H1 (cell line): ENCODE measurements around the gene PPP1R13B. TPM values are rescaled to one million over a fixed set of nuclear protein-coding genes. Genes with fewer than 3 reads are reported as not detected.

Source experiments
- CTCF ChIA-PET: fragments of 300-600 bp; sonication (Branson Sonifier 250); formaldehyde crosslinking; loops from one replicate; lab custom pipeline; 2021; ENCODE audit not compliant: partially characterized antibody; lab: Charles Lee
- POLR2A ChIA-PET: fragments of 300-600 bp; sonication (Branson Sonifier 250); formaldehyde crosslinking; loops from one replicate; lab custom pipeline; 2021; ENCODE audit warnings: inconsistent platforms; ENCODE audit not compliant: partially characterized antibody; lab: Charles Lee
- DNase-seq, 2 experiments: peaks; one replicate each; pipeline versions ENCODE4 v3.0.0 to v3.0.0-alpha.2; 2010 to 2022; ENCODE audit warnings: low spot score in 2 of 2, low read depth in 1 of 2, mixed read lengths in 1 of 2
- FAIRE-seq: peaks from 2 replicates; lab custom pipeline; 2011; peaks lifted over from hg19 to GRCh38; lab: Jason Lieb, UNC
- H2AFZ ChIP-seq: 2 replicates; pipeline ENCODE4 v1.8.1; 2012; ENCODE audit warnings: low read length, inconsistent platforms
- H2AK5ac ChIP-seq: 2 replicates; pipeline ENCODE4 v1.6.1; 2013; ENCODE audit warnings: low read depth, low read length
- H2BK120ac ChIP-seq: replicated peaks from 2 replicates; pipeline ENCODE3; 2013; ENCODE audit warnings: low read depth, low read length, inconsistent platforms
- H2BK12ac ChIP-seq: 2 replicates; pipeline ENCODE4 v1.6.1; 2013; ENCODE audit warnings: low read depth, low read length
- H2BK15ac ChIP-seq: 2 replicates; pipeline ENCODE4 v1.6.1; 2013; ENCODE audit warnings: low read length
- H2BK20ac ChIP-seq: 2 replicates; pipeline ENCODE4 v1.6.1; 2013; ENCODE audit warnings: low read length
- H2BK5ac ChIP-seq: 2 replicates; pipeline ENCODE4 v1.6.1; 2013; ENCODE audit warnings: low read depth, low read length
- H3K14ac ChIP-seq: 2 replicates; pipeline ENCODE4 v1.6.1; 2013; ENCODE audit warnings: inconsistent platforms; ENCODE audit not compliant: insufficient read length
- H3K18ac ChIP-seq: 2 replicates; pipeline ENCODE4 v1.6.1; 2013; ENCODE audit warnings: low read length; ENCODE audit errors: extremely low read depth
- H3K23ac ChIP-seq: 2 replicates; pipeline ENCODE4 v1.6.1; 2013; ENCODE audit warnings: inconsistent platforms; ENCODE audit not compliant: insufficient read length
- H3K23me2 ChIP-seq: 2 replicates; pipeline ENCODE4 v1.6.1; 2013; ENCODE audit warnings: low read depth, low read length
- H3K27ac ChIP-seq: 2 replicates; pipeline ENCODE4 v1.6.1; 2011; ENCODE audit warnings: low read depth, low read length, inconsistent platforms
- H3K27me3 ChIP-seq, 4 experiments: replicated peaks in 1 of 4; 1 replicate in 1 of 4; 2 replicates in 3 of 4; pipeline versions ENCODE4 v1.6.1 to v1.8.1; 2011 to 2013; ENCODE audit warnings: low read length in 3 of 4, mild to moderate bottlenecking in 3 of 4, inconsistent platforms in 2 of 4, mixed read lengths in 2 of 4, moderate library complexity in 1 of 4; ENCODE audit not compliant: control insufficient read depth in 3 of 4, insufficient read depth in 3 of 4; ENCODE audit errors: extremely low read depth in 1 of 4
- H3K36me3 ChIP-seq, 4 experiments: 2 replicates each; pipeline versions ENCODE4 v1.6.1 to v1.8.1; 2011 to 2013; ENCODE audit warnings: mild to moderate bottlenecking in 4 of 4, low read length in 3 of 4, moderate library complexity in 2 of 4, control low read depth in 1 of 4, inconsistent platforms in 1 of 4; ENCODE audit not compliant: insufficient read depth in 4 of 4, control insufficient read depth in 2 of 4
- H3K4ac ChIP-seq: replicated peaks from 2 replicates; pipeline ENCODE3; 2013; ENCODE audit warnings: low read length, low read depth, mixed read lengths, inconsistent platforms; ENCODE audit not compliant: insufficient read length
- H3K4me1 ChIP-seq, 4 experiments: replicated peaks in 1 of 4; 1 replicate in 1 of 4; 2 replicates in 3 of 4; pipeline versions ENCODE4 v1.6.1 to v1.8.1; 2011 to 2013; ENCODE audit warnings: low read length in 3 of 4, inconsistent platforms in 2 of 4, mixed read lengths in 1 of 4; ENCODE audit not compliant: insufficient read depth in 4 of 4, control insufficient read depth in 3 of 4
- H3K4me2 ChIP-seq, 2 experiments: 2 replicates each; pipeline versions ENCODE4 v1.6.1 to v1.8.1; 2011 to 2013; ENCODE audit warnings: low read depth in 2 of 2, low read length in 2 of 2, control low read depth in 1 of 2, inconsistent platforms in 1 of 2, mild to moderate bottlenecking in 1 of 2; ENCODE audit not compliant: insufficient read depth in 1 of 2
- H3K4me3 ChIP-seq, 4 experiments: fragments of 200-600, 300-600 bp in 1 of 4; sonication (generic), shearing (Covaris generic), sonication (Bioruptor Twin) in 1 of 4; 2 replicates each; pipeline versions ENCODE4 v1.5.1 to v1.8.1; 2011 to 2016; ENCODE audit warnings: low read length in 4 of 4, low read depth in 3 of 4, control low read depth in 2 of 4, inconsistent platforms in 2 of 4, mild to moderate bottlenecking in 2 of 4, mixed read lengths in 1 of 4, moderate library complexity in 1 of 4; ENCODE audit not compliant: insufficient read depth in 2 of 4; ENCODE audit errors: extremely low read depth in 1 of 4
- H3K56ac ChIP-seq: replicated peaks from 2 replicates; pipeline ENCODE3; 2013; ENCODE audit warnings: low read depth, mild to moderate bottlenecking, mixed read lengths, low read length, inconsistent platforms; ENCODE audit not compliant: insufficient read length
- H3K79me1 ChIP-seq: 2 replicates; pipeline ENCODE4 v1.6.1; 2013; ENCODE audit warnings: low read depth, low read length, control low read depth
- H3K79me2 ChIP-seq, 2 experiments: 2 replicates each; pipeline versions ENCODE4 v1.6.1 to v1.8.1; 2012 to 2013; ENCODE audit warnings: low read length in 2 of 2, mild to moderate bottlenecking in 2 of 2, inconsistent platforms in 1 of 2; ENCODE audit not compliant: insufficient read depth in 2 of 2, control insufficient read depth in 1 of 2
- H3K9ac ChIP-seq, 4 experiments: replicated peaks in 1 of 4; 1 replicate in 1 of 4; 2 replicates in 3 of 4; pipeline versions ENCODE4 v1.6.1 to v1.8.1; 2011 to 2013; ENCODE audit warnings: low read depth in 3 of 4, low read length in 3 of 4, control low read depth in 2 of 4, mild to moderate bottlenecking in 2 of 4, moderate library complexity in 2 of 4, inconsistent platforms in 1 of 4; ENCODE audit errors: extremely low read depth in 1 of 4
- H3K9me3 ChIP-seq, 2 experiments: 2 replicates each; pipeline versions ENCODE4 v1.6.1 to v1.8.1; 2012 to 2013; ENCODE audit warnings: mild to moderate bottlenecking in 2 of 2, moderate library complexity in 2 of 2, control low read depth in 1 of 2, inconsistent platforms in 1 of 2, low read depth in 1 of 2, low read length in 1 of 2, mixed read lengths in 1 of 2; ENCODE audit not compliant: insufficient read depth in 2 of 2
- H4K20me1 ChIP-seq, 2 experiments: replicated peaks in 1 of 2; 2 replicates each; pipeline versions ENCODE3 to v1.8.1; 2011 to 2013; ENCODE audit warnings: inconsistent platforms in 2 of 2, low read length in 2 of 2, mild to moderate bottlenecking in 1 of 2; ENCODE audit not compliant: insufficient read depth in 2 of 2, control insufficient read depth in 1 of 2
- H4K5ac ChIP-seq: 2 replicates; pipeline ENCODE4 v1.6.1; 2013; ENCODE audit warnings: low read length, low read depth, mixed read lengths, inconsistent platforms; ENCODE audit not compliant: insufficient read length
- H4K8ac ChIP-seq: 2 replicates; pipeline ENCODE4 v1.8.0; 2013; ENCODE audit warnings: mild to moderate bottlenecking, moderate library complexity, low read length, inconsistent platforms; ENCODE audit not compliant: insufficient read depth; ENCODE audit errors: extremely low read depth
- H4K91ac ChIP-seq: replicated peaks from 2 replicates; pipeline ENCODE3; 2013; ENCODE audit warnings: low read length, mixed read lengths, inconsistent platforms; ENCODE audit not compliant: insufficient read length
- E2F6 ChIP-seq: IDR thresholded peaks from 2 replicates; pipeline ENCODE4 v1.6.1; 2012; ENCODE audit warnings: inconsistent platforms
- EP300 ChIP-seq, 2 experiments: IDR thresholded peaks; 1 replicate in 1 of 2; 2 replicates in 1 of 2; pipeline ENCODE4 v1.6.1; 2011 to 2012; ENCODE audit warnings: low read depth in 2 of 2, low read length in 2 of 2, mild to moderate bottlenecking in 2 of 2, borderline replicate concordance in 1 of 2, inconsistent platforms in 1 of 2, moderate library complexity in 1 of 2
- HDAC2 ChIP-seq, 2 experiments: fragments of 300-600 bp in 1 of 2; sonication (generic) in 1 of 2; IDR thresholded peaks; 2 replicates each; pipeline ENCODE4 v1.6.1; 2011 to 2012; ENCODE audit warnings: low read depth in 2 of 2, low read length in 2 of 2, mild to moderate bottlenecking in 2 of 2, moderate library complexity in 2 of 2, borderline replicate concordance in 1 of 2, inconsistent platforms in 1 of 2
- KDM4A ChIP-seq: IDR thresholded peaks from one replicate; pipeline ENCODE4 v1.7.1; 2012; ENCODE audit warnings: low read depth, mild to moderate bottlenecking, moderate library complexity, low read length, inconsistent platforms; ENCODE audit not compliant: severe bottlenecking
- MAX ChIP-seq: IDR thresholded peaks from 2 replicates; pipeline ENCODE4 v1.6.1; 2012; ENCODE audit warnings: inconsistent platforms
- TEAD4 ChIP-seq: IDR thresholded peaks from 2 replicates; pipeline ENCODE4 v1.6.1; 2012; ENCODE audit warnings: low read depth, low read length, inconsistent platforms, mixed read lengths
- WGBS, 2 experiments: shearing (Covaris generic) in 1 of 2; methylation state at CpG; one replicate each; pipeline versions ENCODE4 v1.1.6 to v1.1.7; 2013 to 2015; ENCODE audit warnings: low lambda C conversion rate in 2 of 2, mixed read lengths in 2 of 2, inconsistent platforms in 1 of 2, low coverage in 1 of 2, missing lambda C conversion rate in 1 of 2; ENCODE audit not compliant: insufficient replicate concordance in 2 of 2, insufficient coverage in 1 of 2, insufficient read length in 1 of 2; ENCODE audit errors: extremely low coverage in 1 of 2, missing lambda C conversion rate in 1 of 2; 5-methylcytosine and 5-hydroxymethylcytosine counted together
- polyA plus RNA-seq, 7 experiments: library from polyadenylated mRNA; depleted of rRNA in 3 of 7; stranded (reverse) in 5 of 7; unstranded in 2 of 7; fragments of >200 nt in 5 of 7; fragments of 200-250 nt in 2 of 7; gene quantifications; 1 replicate in 5 of 7; 2 replicates in 1 of 7; 4 replicates in 1 of 7; pipeline versions ENCODE4 v1.2.1 to v1.2.3, GENCODE V29; 2011 to 2013; ENCODE audit warnings: missing spikeins in 2 of 7, mixed read lengths in 2 of 7
- total RNA-seq: library from RNA; stranded (reverse); fragmentation: NEBNext Ultra II Directional; extraction: Animal tissue kit (Norgen Biotek cat#: 25700); gene quantifications from 2 replicates; pipeline ENCODE4 v1.2.1, GENCODE V29; 2021

Gene PPP1R13B
- total and polyA plus RNA-seq, 2 of the 8 experiments (the other 6 are each of a cell fraction or from before 2014, with no cell fraction given): 2.6 to 8.9 TPM

GRCh38 chr14:103848175-103849077 is 1.1 kb upstream of the PPP1R13B start:
- Histone ChIP-seq H2BK12ac (no peak overlapping the region), H2AFZ (no peak overlapping the region), H2BK5ac (no peak overlapping the region), H2BK20ac (no peak overlapping the region), H2AK5ac (no peak overlapping the region), H3K23ac (no peak overlapping the region), H3K4me3 (peak overlapping the region; percentile 56 to 74 (median 69)), H3K36me3 (no peaks in the 10 kb centered on the region), H3K27ac (no peak overlapping the region), H4K5ac (no peak overlapping the region), H3K9ac (peak overlapping the region in 1 of 4 experiments; percentile 38; a peak in 1 of 7 replicates), H2BK15ac (no peak overlapping the region), H3K23me2 (peaks cover 12% of the 10 kb centered on the region), H3K4ac (no peak overlapping the region), H3K4me2 (peak overlapping the region; percentile 82 to 85), H3K79me1 (no peaks in the 10 kb centered on the region), H3K9me3 (no peaks in the 10 kb centered on the region), H2BK120ac (no peak overlapping the region), H4K91ac (no peak overlapping the region), H3K14ac (no peak overlapping the region), H3K18ac (no peak overlapping the region), H3K4me1 (peaks cover 0 to 7% (median 2%) of the 10 kb centered on the region in 4 experiments; a peak in 6 of 7 replicates), H4K20me1 (no peaks in the 10 kb centered on the region), H3K79me2 (no peaks in the 10 kb centered on the region), H3K27me3 (peaks cover 0 to 26% (median 20%) of the 10 kb centered on the region in 4 experiments; a peak in 6 of 7 replicates), H3K56ac (no peak overlapping the region), H4K8ac (peak overlapping the region; percentile 89; the same call in 1 of the 2 replicates)
- ChIA-PET CTCF (interaction anchor here (1.0 to 1.1 kb wide), 2 partner anchors 32 to 53 kb away, joined by 3 to 4 read pairs; no protein-coding TSS in a partner anchor), POLR2A (interaction anchor here (1.2 to 2.6 kb wide), 2 partner anchors 8 to 12 kb away, joined by 4 to 7 read pairs; no protein-coding TSS in a partner anchor)
- FAIRE-seq: no peak
- DNase-seq: peak in 1 of 2 experiments; percentile 83
- WGBS, 2 experiments: 31% methylated on average over 56 of the region's 57 CpGs; no CpG with 5 or more reads in 1 of the 2 experiments
- no peak for TF ChIP-seq EP300 (IDR thresholded peaks at IDR 0.05; ENCODE audit: borderline replicate concordance in 1 of 2, low read depth in 2 of 2, low read length in 2 of 2)
- TF ChIP-seq TEAD4: no peak
- peak; percentile 57 for TF ChIP-seq E2F6
- TF ChIP-seq MAX: peak; percentile 38; the same call in 1 of the 2 replicates
- peak; percentile 95 for TF ChIP-seq KDM4A
- 0 out of 4 replicates have a peak, but pooled peaks of 1 of the 2 experiments have one; percentile 52 for TF ChIP-seq HDAC2 (IDR thresholded peaks at IDR 0.05; ENCODE audit: borderline replicate concordance in 1 of 2, low read depth in 2 of 2, low read length in 2 of 2)
